ENCODE results near the gene MEGF6. TPM values are rescaled to one million over a fixed set of nuclear protein-coding genes. Genes with fewer than 3 reads are reported as not detected.
A peak's percentile ranks its signal among the peaks of the same experiment; 100 is the strongest.

Gene MEGF6
- total RNA-seq, 2 donors from 2014 or later = 63.1 to 63.8 TPM

GRCh38 chr1:3456449-3456963 is 154.8 kb downstream of the MEGF6 start:
- H3K27me3 Mint-ChIP-seq = peaks cover under 1% of the 10 kb centered on the region
- no peak overlapping the region for H3K27ac Mint-ChIP-seq
- H3K9me3 ChIP-seq (ENCODE audit: control insufficient read depth, low read length, poor library complexity, severe bottlenecking) = no peaks in the 10 kb centered on the region
- DNase-seq (no peak), ATAC-seq (no peak)
- H3K36me3 Mint-ChIP-seq (ENCODE audit: low read depth) = no peaks in the 10 kb centered on the region
- H3K4me3 Mint-ChIP-seq = peak overlapping the region; percentile 12
- H3K4me1 Mint-ChIP-seq = peaks cover 8% of the 10 kb centered on the region

- H3K4me3 Mint-ChIP-seq = peak overlapping the region; percentile 78
- no peak overlapping the region for H3K27ac Mint-ChIP-seq
- H3K4me1 Mint-ChIP-seq = peaks cover 8% of the 10 kb centered on the region
- ATAC-seq = no peak
- no peaks in the 10 kb centered on the region for H3K9me3 ChIP-seq (ENCODE audit: control insufficient read depth, low read length, poor library complexity, severe bottlenecking)
- peaks cover 7% of the 10 kb centered on the region for H3K27me3 Mint-ChIP-seq
- DNase-seq = no peak
- H3K36me3 Mint-ChIP-seq (ENCODE audit: low read depth) = no peaks in the 10 kb centered on the region
Observed at GRCh38 chr1:3455670-3456448, 155.4 kb downstream of the MEGF6 start.

- no peak overlapping the region for H3K27ac Mint-ChIP-seq
- ATAC-seq (peak; percentile 22), DNase-seq (no peak)
Observed at GRCh38 chr1:3454811-3455618, 156.3 kb downstream of the MEGF6 start.

GRCh38 chr1:3453891-3454810 is 157.2 kb downstream of the MEGF6 start, which contains the start of gene ARHGEF16:
Gene ARHGEF16, plus strand, starts transcription at chr1:3454665. Its CDS starts 8,420 bp downstream, at chr1:3463085.
- DNase-seq (peak in 2 of 3 donors; percentile 21 to 29), ATAC-seq (peak; percentile 57)
- Mint-ChIP-seq H3K4me3 (peak within 1 kb of the TSS; percentile 78), H3K27ac (no peak within 1 kb of the TSS), H3K27me3 (peaks cover 22% of the 10 kb centered on the region), H3K36me3 (ENCODE audit: low read depth) (no peaks in the 10 kb centered on the region), H3K4me1 (peaks cover 8% of the 10 kb centered on the region)
- H3K9me3 ChIP-seq (ENCODE audit: control insufficient read depth, low read length, poor library complexity, severe bottlenecking) = no peaks in the 10 kb centered on the region

More at GRCh38 chr1:3454811-3455618, 156.3 kb downstream of the MEGF6 start:
- peaks cover 14% of the 10 kb centered on the region for H3K27me3 Mint-ChIP-seq
- no peaks in the 10 kb centered on the region for H3K36me3 Mint-ChIP-seq (ENCODE audit: low read depth)
- peak overlapping the region; percentile 78 for H3K4me3 Mint-ChIP-seq
- no peaks in the 10 kb centered on the region for H3K9me3 ChIP-seq (ENCODE audit: control insufficient read depth, low read length, poor library complexity, severe bottlenecking)
- peaks cover 8% of the 10 kb centered on the region for H3K4me1 Mint-ChIP-seq

- ATAC-seq (peak; percentile 87), DNase-seq (peak; percentile 48 to 75 (median 55))
- Mint-ChIP-seq H3K36me3 (ENCODE audit: low read depth) (no peaks in the 10 kb centered on the region), H3K27ac (no peak overlapping the region), H3K27me3 (peaks cover 24% of the 10 kb centered on the region), H3K4me1 (peaks cover 2% of the 10 kb centered on the region), H3K4me3 (peak overlapping the region; percentile 80)
- H3K9me3 ChIP-seq (ENCODE audit: control insufficient read depth, low read length, poor library complexity, severe bottlenecking) = no peaks in the 10 kb centered on the region
Observed at GRCh38 chr1:3453203-3453761, 158.0 kb downstream of the MEGF6 start.

GRCh38 chr1:3452866-3453175 is 158.5 kb downstream of the MEGF6 start:
- no peaks in the 10 kb centered on the region for H3K9me3 ChIP-seq (ENCODE audit: control insufficient read depth, low read length, poor library complexity, severe bottlenecking)
- Mint-ChIP-seq H3K4me1 (peaks cover 2% of the 10 kb centered on the region), H3K36me3 (ENCODE audit: low read depth) (no peaks in the 10 kb centered on the region), H3K4me3 (peak overlapping the region; percentile 56), H3K27me3 (peaks cover 24% of the 10 kb centered on the region), H3K27ac (no peak overlapping the region)
- no peak for ATAC-seq
- no peak for DNase-seq

- H3K9me3 ChIP-seq (ENCODE audit: control insufficient read depth, low read length, poor library complexity, severe bottlenecking) = no peaks in the 10 kb centered on the region
- no peak for ATAC-seq
- no peaks in the 10 kb centered on the region for H3K36me3 Mint-ChIP-seq (ENCODE audit: low read depth)
- peaks cover 24% of the 10 kb centered on the region for H3K27me3 Mint-ChIP-seq
- peaks cover 2% of the 10 kb centered on the region for H3K4me1 Mint-ChIP-seq
- H3K4me3 Mint-ChIP-seq = peak overlapping the region; percentile 56
- no peak for DNase-seq
- no peak overlapping the region for H3K27ac Mint-ChIP-seq
Observed at GRCh38 chr1:3451994-3452865, 159.1 kb downstream of the MEGF6 start.

GRCh38 chr1:3450983-3451382 is 160.3 kb downstream of the MEGF6 start:
- no peaks in the 10 kb centered on the region for H3K9me3 ChIP-seq (ENCODE audit: control insufficient read depth, low read length, poor library complexity, severe bottlenecking)
- no peak for ATAC-seq
- H3K36me3 Mint-ChIP-seq (ENCODE audit: low read depth) = no peaks in the 10 kb centered on the region
- H3K4me3 Mint-ChIP-seq = no peak overlapping the region
- no peak overlapping the region for H3K27ac Mint-ChIP-seq
- peaks cover 24% of the 10 kb centered on the region for H3K27me3 Mint-ChIP-seq
- no peak for DNase-seq
- peaks cover 2% of the 10 kb centered on the region for H3K4me1 Mint-ChIP-seq

GRCh38 chr1:3450202-3450863 is 161.0 kb downstream of the MEGF6 start:
- H3K27me3 Mint-ChIP-seq = peaks cover 24% of the 10 kb centered on the region
- no peaks in the 10 kb centered on the region for H3K36me3 Mint-ChIP-seq (ENCODE audit: low read depth)

GRCh38 chr1:3444736-3445135 is 166.6 kb downstream of the MEGF6 start:
- Mint-ChIP-seq H3K36me3 (ENCODE audit: low read depth) (no peaks in the 10 kb centered on the region), H3K27ac (no peak overlapping the region)
- no peak for DNase-seq

More at GRCh38 chr1:3450202-3450863, 161.0 kb downstream of the MEGF6 start:
- H3K9me3 ChIP-seq (ENCODE audit: control insufficient read depth, low read length, poor library complexity, severe bottlenecking) = no peaks in the 10 kb centered on the region
- DNase-seq = no peak
- no peak for ATAC-seq
- peaks cover 2% of the 10 kb centered on the region for H3K4me1 Mint-ChIP-seq
- H3K27ac Mint-ChIP-seq = no peak overlapping the region
- no peak overlapping the region for H3K4me3 Mint-ChIP-seq

GRCh38 chr1:3444298-3444697 is 167.0 kb downstream of the MEGF6 start:
- no peaks in the 10 kb centered on the region for H3K36me3 Mint-ChIP-seq (ENCODE audit: low read depth)
- H3K4me3 Mint-ChIP-seq = no peak overlapping the region
- ATAC-seq = no peak
- H3K9me3 ChIP-seq (ENCODE audit: control insufficient read depth, low read length, poor library complexity, severe bottlenecking) = no peaks in the 10 kb centered on the region
- no peak overlapping the region for H3K27ac Mint-ChIP-seq
- H3K4me1 Mint-ChIP-seq = no peaks in the 10 kb centered on the region
- DNase-seq = no peak
- peaks cover 42% of the 10 kb centered on the region for H3K27me3 Mint-ChIP-seq

More at GRCh38 chr1:3444736-3445135, 166.6 kb downstream of the MEGF6 start:
- ATAC-seq = no peak
- peaks cover 46% of the 10 kb centered on the region for H3K27me3 Mint-ChIP-seq
- H3K9me3 ChIP-seq (ENCODE audit: control insufficient read depth, low read length, poor library complexity, severe bottlenecking) = no peaks in the 10 kb centered on the region
- H3K4me3 Mint-ChIP-seq = no peak overlapping the region
- no peaks in the 10 kb centered on the region for H3K4me1 Mint-ChIP-seq
